Measurements from ENCODE around the gene RNU1-1.

RNU1-1 gene

GRCh38 chr1:16468558-16468957, 45.5 kb downstream of the RNU1-1 start:
- H3K4me3 ChIP-seq (ENCODE audit: control insufficient read depth, low read depth, low read length), result no peak overlapping the region
- TF ChIP-seq, protein P1, sequence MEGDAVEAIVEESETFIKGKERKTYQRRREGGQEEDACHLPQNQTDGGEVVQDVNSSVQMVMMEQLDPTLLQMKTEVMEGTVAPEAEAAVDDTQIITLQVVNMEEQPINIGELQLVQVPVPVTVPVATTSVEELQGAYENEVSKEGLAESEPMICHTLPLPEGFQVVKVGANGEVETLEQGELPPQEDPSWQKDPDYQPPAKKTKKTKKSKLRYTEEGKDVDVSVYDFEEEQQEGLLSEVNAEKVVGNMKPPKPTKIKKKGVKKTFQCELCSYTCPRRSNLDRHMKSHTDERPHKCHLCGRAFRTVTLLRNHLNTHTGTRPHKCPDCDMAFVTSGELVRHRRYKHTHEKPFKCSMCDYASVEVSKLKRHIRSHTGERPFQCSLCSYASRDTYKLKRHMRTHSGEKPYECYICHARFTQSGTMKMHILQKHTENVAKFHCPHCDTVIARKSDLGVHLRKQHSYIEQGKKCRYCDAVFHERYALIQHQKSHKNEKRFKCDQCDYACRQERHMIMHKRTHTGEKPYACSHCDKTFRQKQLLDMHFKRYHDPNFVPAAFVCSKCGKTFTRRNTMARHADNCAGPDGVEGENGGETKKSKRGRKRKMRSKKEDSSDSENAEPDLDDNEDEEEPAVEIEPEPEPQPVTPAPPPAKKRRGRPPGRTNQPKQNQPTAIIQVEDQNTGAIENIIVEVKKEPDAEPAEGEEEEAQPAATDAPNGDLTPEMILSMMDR (conservative IDR thresholded peaks at IDR 0.05; ENCODE audit: control insufficient read depth, insufficient read depth, low read depth, low read length), result no peak
- no peak for DNase-seq (ENCODE audit: low read depth)

GRCh38 chr1:16464917-16465625, 49.0 kb downstream of the RNU1-1 start:
- H3K4me3 ChIP-seq (ENCODE audit: control insufficient read depth, low read depth, low read length), result no peak overlapping the region
- TF ChIP-seq, protein P1 (conservative IDR thresholded peaks at IDR 0.05; ENCODE audit: control insufficient read depth, insufficient read depth, low read depth, low read length), result no peak
- DNase-seq (ENCODE audit: low read depth), result no peak

Data from fibroblast of mammary gland (primary cell).